ENCODE results near the gene APBA2. TPM values are rescaled to one million over a fixed set of nuclear protein-coding genes. Genes with fewer than 3 reads are reported as not detected.

The APBA2 gene
- polyA plus RNA-seq, 4 donors = 0.67 to 3.2 (median 1.8) TPM

GRCh38 chr15:29121369-29121656 is 235.5 kb downstream of the APBA2 start:
- Histone ChIP-seq H3K4me3 (ENCODE audit: low read depth in 1 of 3, low read length in 3 of 3) (no peak overlapping the region), H3K27me3 (ENCODE audit: control insufficient read depth in 3 of 3, insufficient read depth in 3 of 3, low read length in 3 of 3) (no peaks in the 10 kb centered on the region), H3K4me1 (ENCODE audit: control insufficient read depth in 3 of 3, insufficient read depth in 2 of 3, low read depth in 1 of 3, low read length in 2 of 3) (peaks cover 0 to 8% (median 0%) of the 10 kb centered on the region in 3 donors), H3K27ac (ENCODE audit: low read depth in 1 of 3, low read length in 2 of 3) (no peak overlapping the region), H3K9me3 (ENCODE audit: control insufficient read depth in 2 of 2, insufficient read depth in 1 of 2, low read depth in 1 of 2, low read length in 1 of 2) (no peaks in the 10 kb centered on the region), H3K36me3 (ENCODE audit: control insufficient read depth in 3 of 3, insufficient read depth in 2 of 3, low read depth in 1 of 3, low read length in 3 of 3) (no peaks in the 10 kb centered on the region)
- FAIRE-seq = no peak
- WGBS, 3 donors = 77 to 88% (median 78%) methylated on average over 7 of the region's 7 CpGs
- DNase-seq = no peak

DNA sequence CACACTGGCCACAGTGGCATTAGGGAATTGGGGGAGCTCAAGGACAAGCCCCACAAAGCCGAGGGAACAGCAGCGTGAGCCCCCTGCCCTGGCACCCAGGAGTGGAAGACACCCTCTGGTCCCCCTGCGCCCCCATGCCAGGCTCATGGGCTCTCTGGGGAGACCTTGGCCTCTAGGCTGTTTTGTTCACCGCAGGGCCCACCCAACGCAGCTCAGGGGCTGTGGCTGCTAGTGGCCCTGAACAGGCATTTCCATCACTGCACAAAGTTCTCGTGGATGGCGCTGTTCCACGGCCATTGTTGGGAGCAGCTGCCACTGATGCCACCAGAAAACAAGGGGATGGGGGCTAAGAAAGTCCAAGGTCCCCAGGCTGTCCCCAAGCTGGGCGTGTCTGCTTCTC is 236.1 kb downstream of the APBA2 start:
- Histone ChIP-seq H3K4me1 (ENCODE audit: control insufficient read depth in 3 of 3, insufficient read depth in 2 of 3, low read depth in 1 of 3, low read length in 2 of 3) (peaks cover 0 to 8% (median 0%) of the 10 kb centered on the region in 3 donors), H3K4me3 (ENCODE audit: low read depth in 1 of 3, low read length in 3 of 3) (no peak overlapping the region), H3K36me3 (ENCODE audit: control insufficient read depth in 3 of 3, insufficient read depth in 2 of 3, low read depth in 1 of 3, low read length in 3 of 3) (no peaks in the 10 kb centered on the region), H3K9me3 (ENCODE audit: control insufficient read depth in 2 of 2, insufficient read depth in 1 of 2, low read depth in 1 of 2, low read length in 1 of 2) (no peaks in the 10 kb centered on the region), H3K27ac (ENCODE audit: low read depth in 1 of 3, low read length in 2 of 3) (no peak overlapping the region), H3K27me3 (ENCODE audit: control insufficient read depth in 3 of 3, insufficient read depth in 3 of 3, low read length in 3 of 3) (no peaks in the 10 kb centered on the region)
- DNase-seq (no peak), FAIRE-seq (no peak)
- 49 to 76% (median 60%) methylated on average over 9 of the region's 9 CpGs for WGBS, 3 donors

DNA sequence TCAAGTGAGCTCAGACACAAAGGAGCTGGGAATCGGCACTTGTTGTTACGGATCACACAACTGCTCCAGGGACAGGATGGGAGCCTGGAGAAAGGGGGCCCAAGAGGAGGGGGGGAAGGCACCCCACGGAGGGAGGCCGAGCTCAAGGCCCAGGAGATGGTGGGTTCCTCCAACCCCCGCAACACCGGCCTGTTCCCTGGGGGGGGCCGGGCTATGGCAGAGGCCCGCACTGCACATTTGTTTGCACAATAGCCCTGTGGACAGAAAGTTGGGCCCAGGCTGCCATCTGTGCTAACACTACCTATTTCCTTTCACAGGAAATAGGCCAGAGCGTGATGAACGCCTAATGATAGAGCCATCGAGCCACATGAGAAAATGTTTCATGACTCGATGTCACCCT is 236.7 kb downstream of the APBA2 start:
- H3K4me3 ChIP-seq (ENCODE audit: low read depth in 1 of 3, low read length in 3 of 3) = no peak overlapping the region
- no peak for DNase-seq
- WGBS, 3 donors = 73 to 82% (median 78%) methylated on average over 12 of the region's 12 CpGs

DNA sequence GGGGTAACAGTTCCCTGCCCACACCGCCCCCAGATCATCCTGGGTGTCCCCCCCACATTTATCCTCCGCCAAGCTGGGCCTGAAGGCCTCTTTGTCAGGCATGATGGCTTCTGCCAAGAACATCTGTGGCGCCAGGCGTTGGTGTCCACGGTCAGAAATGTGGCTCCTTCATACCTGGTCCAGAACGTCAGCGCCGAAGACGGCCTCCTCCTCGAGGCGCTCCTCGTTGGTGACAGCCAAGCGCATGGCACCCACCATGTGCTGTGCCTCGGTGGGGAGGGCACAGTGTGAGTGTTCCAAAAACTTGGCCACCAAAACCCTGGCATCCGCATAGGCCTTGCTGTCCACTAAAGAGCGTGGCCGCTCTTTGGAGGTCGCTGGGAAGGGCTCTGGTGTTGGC is 237.4 kb downstream of the APBA2 start:
- Histone ChIP-seq H3K4me1 (ENCODE audit: control insufficient read depth in 3 of 3, insufficient read depth in 2 of 3, low read depth in 1 of 3, low read length in 2 of 3) (peaks cover 0 to 8% (median 0%) of the 10 kb centered on the region in 3 donors), H3K27ac (ENCODE audit: low read depth in 1 of 3, low read length in 2 of 3) (no peak overlapping the region), H3K4me3 (ENCODE audit: low read depth in 1 of 3, low read length in 3 of 3) (no peak overlapping the region), H3K27me3 (ENCODE audit: control insufficient read depth in 3 of 3, insufficient read depth in 3 of 3, low read length in 3 of 3) (no peaks in the 10 kb centered on the region), H3K9me3 (ENCODE audit: control insufficient read depth in 2 of 2, insufficient read depth in 1 of 2, low read depth in 1 of 2, low read length in 1 of 2) (no peaks in the 10 kb centered on the region), H3K36me3 (ENCODE audit: control insufficient read depth in 3 of 3, insufficient read depth in 2 of 3, low read depth in 1 of 3, low read length in 3 of 3) (no peaks in the 10 kb centered on the region)
- no peak for FAIRE-seq
- 88 to 91% (median 90%) methylated on average over 18 of the region's 18 CpGs for WGBS, 3 donors
- no peak for DNase-seq

More for the DNA sequence above, 236.7 kb downstream of the APBA2 start:
- no peak for FAIRE-seq
- Histone ChIP-seq H3K27ac (ENCODE audit: low read depth in 1 of 3, low read length in 2 of 3) (no peak overlapping the region), H3K27me3 (ENCODE audit: control insufficient read depth in 3 of 3, insufficient read depth in 3 of 3, low read length in 3 of 3) (no peaks in the 10 kb centered on the region), H3K36me3 (ENCODE audit: control insufficient read depth in 3 of 3, insufficient read depth in 2 of 3, low read depth in 1 of 3, low read length in 3 of 3) (no peaks in the 10 kb centered on the region), H3K9me3 (ENCODE audit: control insufficient read depth in 2 of 2, insufficient read depth in 1 of 2, low read depth in 1 of 2, low read length in 1 of 2) (no peaks in the 10 kb centered on the region), H3K4me1 (ENCODE audit: control insufficient read depth in 3 of 3, insufficient read depth in 2 of 3, low read depth in 1 of 3, low read length in 2 of 3) (peaks cover 0 to 8% (median 0%) of the 10 kb centered on the region in 3 donors)

DNA sequence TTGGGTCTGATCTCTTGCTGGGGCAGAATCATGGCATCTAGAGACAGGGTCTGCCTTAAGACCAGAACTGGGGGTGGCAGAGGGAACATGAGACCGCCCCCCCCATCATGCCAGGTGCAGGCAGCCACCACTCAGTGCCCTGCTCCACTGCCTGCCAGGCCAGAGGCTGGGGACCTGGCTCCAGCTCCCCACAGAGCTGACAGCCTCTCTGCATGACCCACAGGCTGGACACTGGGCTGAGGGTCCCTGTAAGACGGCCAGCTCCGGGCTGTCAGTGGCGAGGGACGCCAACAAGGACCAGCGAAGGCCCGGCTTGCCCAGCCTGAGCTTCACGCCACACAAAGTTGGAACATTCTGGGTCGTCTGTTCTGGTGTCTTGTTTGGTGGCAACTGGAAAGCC is 238.2 kb downstream of the APBA2 start:
- no peaks in the 10 kb centered on the region for H3K9me3 ChIP-seq (ENCODE audit: control insufficient read depth in 2 of 2, insufficient read depth in 1 of 2, low read depth in 1 of 2, low read length in 1 of 2)
- no peak overlapping the region for H3K4me3 ChIP-seq (ENCODE audit: low read depth in 1 of 3, low read length in 3 of 3)
- no peak for FAIRE-seq
- DNase-seq = no peak
- H3K4me1 ChIP-seq (ENCODE audit: control insufficient read depth in 3 of 3, insufficient read depth in 2 of 3, low read depth in 1 of 3, low read length in 2 of 3) = peaks cover 0 to 8% (median 0%) of the 10 kb centered on the region in 3 donors
- no peaks in the 10 kb centered on the region for H3K27me3 ChIP-seq (ENCODE audit: control insufficient read depth in 3 of 3, insufficient read depth in 3 of 3, low read length in 3 of 3)
- no peak overlapping the region for H3K27ac ChIP-seq (ENCODE audit: low read depth in 1 of 3, low read length in 2 of 3)
- H3K36me3 ChIP-seq (ENCODE audit: control insufficient read depth in 3 of 3, insufficient read depth in 2 of 3, low read depth in 1 of 3, low read length in 3 of 3) = no peaks in the 10 kb centered on the region
- WGBS, 3 donors = 91 to 94% (median 92%) methylated on average over 9 of the region's 9 CpGs

DNA sequence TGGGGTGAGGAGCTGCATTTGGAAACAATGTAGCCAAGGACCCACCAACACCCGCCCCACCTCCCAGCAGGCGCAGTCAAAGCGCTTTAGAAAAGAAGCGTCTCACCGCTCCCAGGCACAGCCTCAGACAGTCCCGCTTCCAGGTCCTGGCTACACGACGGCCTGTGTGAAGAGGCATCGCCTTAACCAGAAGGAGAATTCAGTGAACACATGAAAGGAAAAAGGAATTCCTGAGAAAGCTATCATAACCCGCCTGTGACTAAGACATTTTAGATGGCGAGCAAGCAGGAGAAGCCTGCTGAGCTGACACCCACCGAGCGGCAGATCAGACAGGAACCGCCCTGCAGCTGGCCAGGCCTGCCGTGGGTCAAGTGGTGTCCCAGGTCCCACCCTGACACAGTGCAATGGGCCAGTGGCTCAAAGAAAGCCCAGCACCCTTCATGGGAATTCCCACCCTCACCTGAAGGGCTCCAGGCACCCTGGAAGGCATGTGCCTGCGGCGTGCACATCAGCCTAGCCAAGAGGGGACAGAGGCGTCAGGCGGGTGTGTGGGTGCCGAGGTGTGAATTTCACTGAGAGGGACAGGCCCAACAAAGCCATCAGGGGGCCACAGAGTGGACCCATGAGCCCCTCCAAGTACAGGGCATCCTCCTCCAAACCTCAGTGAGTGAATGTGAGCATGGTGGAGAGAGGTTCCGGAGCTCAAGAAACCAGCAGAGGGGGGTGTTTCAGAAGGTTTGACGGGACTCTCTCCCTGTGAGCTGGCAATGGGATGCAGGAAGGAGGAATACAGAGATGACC is 239.0 kb downstream of the APBA2 start:
- DNase-seq = no peak

DNA sequence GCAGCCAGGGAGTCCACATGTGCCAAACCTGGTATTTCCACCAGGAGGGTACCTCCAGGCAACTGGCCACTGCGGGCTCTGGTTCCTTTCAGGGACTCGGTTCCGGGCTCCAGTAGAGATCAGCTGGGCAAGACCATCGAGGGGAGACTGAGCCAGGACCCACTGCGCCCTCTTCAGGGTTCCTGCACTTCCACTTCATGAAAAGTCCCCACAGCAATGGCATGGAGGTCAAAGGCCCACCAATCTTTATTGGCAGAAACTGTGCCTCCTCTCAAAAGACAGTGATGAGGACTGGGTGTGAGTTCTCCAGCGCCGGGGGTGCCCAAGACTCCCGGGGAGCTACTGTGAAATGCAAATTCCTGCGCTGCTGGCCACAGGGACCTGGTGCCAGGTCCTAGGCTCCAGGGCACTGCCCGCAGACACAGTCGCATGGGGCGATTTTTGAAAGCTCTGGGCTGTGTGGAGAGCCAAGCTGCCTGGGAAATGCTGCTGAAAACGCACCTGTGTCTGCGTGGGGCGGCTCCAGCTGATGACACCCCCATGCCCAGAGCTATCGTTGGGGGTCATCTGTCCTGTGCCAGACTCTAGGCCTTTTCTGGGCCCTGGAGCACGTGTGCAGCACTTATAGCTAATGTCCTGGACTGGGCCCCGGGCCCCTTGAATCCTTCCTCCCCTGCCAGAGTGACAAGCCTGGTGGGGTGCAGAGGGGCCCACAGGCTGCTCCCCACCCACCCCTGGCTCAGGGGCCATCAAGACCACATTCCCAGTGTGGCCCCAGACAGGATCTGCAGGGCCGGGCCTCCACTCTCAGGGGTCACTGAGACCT is 239.8 kb downstream of the APBA2 start:
- FAIRE-seq (no peak), DNase-seq (no peak)
- peaks cover 0 to 8% (median 0%) of the 10 kb centered on the region in 3 donors for H3K4me1 ChIP-seq (ENCODE audit: control insufficient read depth in 3 of 3, insufficient read depth in 2 of 3, low read depth in 1 of 3, low read length in 2 of 3)
- H3K9me3 ChIP-seq (ENCODE audit: control insufficient read depth in 2 of 2, insufficient read depth in 1 of 2, low read depth in 1 of 2, low read length in 1 of 2) = no peaks in the 10 kb centered on the region
- H3K27ac ChIP-seq (ENCODE audit: low read depth in 1 of 3, low read length in 2 of 3) = no peak overlapping the region
- H3K36me3 ChIP-seq (ENCODE audit: control insufficient read depth in 3 of 3, insufficient read depth in 2 of 3, low read depth in 1 of 3, low read length in 3 of 3) = no peaks in the 10 kb centered on the region
- H3K4me3 ChIP-seq (ENCODE audit: low read depth in 1 of 3, low read length in 3 of 3) = no peak overlapping the region
- no peaks in the 10 kb centered on the region for H3K27me3 ChIP-seq (ENCODE audit: control insufficient read depth in 3 of 3, insufficient read depth in 3 of 3, low read length in 3 of 3)
- WGBS, 3 donors = 89 to 93% (median 92%) methylated on average over 18 to 19 of the region's 19 CpGs

More for the DNA sequence above, 239.0 kb downstream of the APBA2 start:
- 83 to 88% (median 83%) methylated on average over 20 to 22 of the region's 22 CpGs for WGBS, 3 donors
- Histone ChIP-seq H3K27ac (ENCODE audit: low read depth in 1 of 3, low read length in 2 of 3) (no peak overlapping the region), H3K4me1 (ENCODE audit: control insufficient read depth in 3 of 3, insufficient read depth in 2 of 3, low read depth in 1 of 3, low read length in 2 of 3) (peaks cover 0 to 8% (median 0%) of the 10 kb centered on the region in 3 donors), H3K27me3 (ENCODE audit: control insufficient read depth in 3 of 3, insufficient read depth in 3 of 3, low read length in 3 of 3) (no peaks in the 10 kb centered on the region), H3K9me3 (ENCODE audit: control insufficient read depth in 2 of 2, insufficient read depth in 1 of 2, low read depth in 1 of 2, low read length in 1 of 2) (no peaks in the 10 kb centered on the region), H3K4me3 (ENCODE audit: low read depth in 1 of 3, low read length in 3 of 3) (no peak overlapping the region), H3K36me3 (ENCODE audit: control insufficient read depth in 3 of 3, insufficient read depth in 2 of 3, low read depth in 1 of 3, low read length in 3 of 3) (no peaks in the 10 kb centered on the region)
- no peak for FAIRE-seq

DNA sequence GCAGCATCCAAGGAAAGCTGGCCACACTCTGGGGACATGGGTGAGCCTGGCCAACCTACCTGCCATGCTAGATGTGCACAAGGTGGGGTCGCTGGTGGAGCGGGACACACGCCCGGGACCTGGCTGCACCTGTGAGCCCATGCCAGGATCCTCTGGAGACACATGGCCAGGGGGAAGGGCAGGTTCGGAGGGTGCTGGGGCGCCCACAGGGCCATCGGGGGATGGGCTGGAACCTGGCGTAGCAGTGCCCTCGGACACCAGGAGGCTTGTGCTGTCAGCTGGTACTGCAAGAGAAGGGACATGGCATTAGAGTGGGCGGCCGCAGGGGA is 240.4 kb downstream of the APBA2 start:
- 80 to 84% (median 84%) methylated on average over 10 to 11 of the region's 11 CpGs for WGBS, 3 donors
- H3K4me3 ChIP-seq (ENCODE audit: low read depth in 1 of 3, low read length in 3 of 3) = no peak overlapping the region
- H3K36me3 ChIP-seq (ENCODE audit: control insufficient read depth in 3 of 3, insufficient read depth in 2 of 3, low read depth in 1 of 3, low read length in 3 of 3) = no peaks in the 10 kb centered on the region
- FAIRE-seq (no peak), DNase-seq (no peak)
- no peaks in the 10 kb centered on the region for H3K9me3 ChIP-seq (ENCODE audit: control insufficient read depth in 2 of 2, insufficient read depth in 1 of 2, low read depth in 1 of 2, low read length in 1 of 2)
- H3K4me1 ChIP-seq (ENCODE audit: control insufficient read depth in 3 of 3, insufficient read depth in 2 of 3, low read depth in 1 of 3, low read length in 2 of 3) = peaks cover 0 to 8% (median 0%) of the 10 kb centered on the region in 3 donors
- H3K27ac ChIP-seq (ENCODE audit: low read depth in 1 of 3, low read length in 2 of 3) = no peak overlapping the region
- no peaks in the 10 kb centered on the region for H3K27me3 ChIP-seq (ENCODE audit: control insufficient read depth in 3 of 3, insufficient read depth in 3 of 3, low read length in 3 of 3)

Data from small intestine (tissue), 7 donors.